MV-4-11 (cell line): Measurements from ENCODE around the gene FAM117A.

Experiments
- DNase-seq: peaks from one replicate; lab custom pipeline; 2025; lab: John Stamatoyannopoulos, UW

FAM117A gene

GRCh38 chr17:49763735-49764558 is at the start of gene FAM117A:
FAM117A (minus strand) TSS chr17:49764131; CDS start chr17:49764087, 44 bp downstream.
- DNase-seq = peak; percentile 100

DNA sequence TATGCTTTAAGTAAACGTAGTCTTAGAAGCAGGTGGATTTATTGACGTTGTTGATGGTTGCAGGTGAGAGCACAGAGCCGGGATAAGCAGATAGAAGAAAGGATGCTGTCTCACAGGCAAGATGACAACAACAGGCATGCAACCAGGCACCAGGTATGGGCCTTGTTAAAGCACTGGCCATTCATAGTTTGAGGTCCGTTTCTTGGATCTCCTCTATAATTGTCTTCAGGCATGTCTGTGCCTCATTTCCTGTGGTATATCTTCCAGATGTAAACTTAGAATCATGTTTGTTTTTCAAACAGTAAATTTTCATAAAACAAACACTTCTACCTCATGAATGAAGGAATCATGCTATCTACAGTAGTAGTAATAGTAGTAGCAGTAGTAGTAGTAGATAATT is 45.1 kb upstream of the FAM117A start:
- DNase-seq = no peak

DNA sequence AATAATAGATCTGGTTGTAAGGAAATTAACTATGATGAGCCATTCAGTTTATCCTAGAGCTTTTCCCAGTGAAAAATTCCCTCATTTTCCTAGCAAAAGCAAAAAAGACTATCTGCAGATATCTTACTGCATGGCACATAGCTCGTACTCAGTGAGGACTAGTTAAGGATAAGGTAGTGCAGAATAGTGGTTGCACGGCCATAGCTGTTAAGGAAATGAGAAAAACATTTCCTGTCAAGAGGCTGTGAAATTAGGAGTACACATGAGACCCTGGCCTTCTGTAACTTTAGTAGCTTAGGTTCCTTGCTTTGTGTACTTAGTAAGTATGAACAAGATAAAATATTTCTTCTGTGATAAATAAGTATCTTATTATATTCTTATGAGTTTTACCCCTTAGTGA is 34.8 kb upstream of the FAM117A start:
- no peak for DNase-seq

GRCh38 chr17:49798182-49798581 is 34.3 kb upstream of the FAM117A start:
- DNase-seq = peak; percentile 19

DNA sequence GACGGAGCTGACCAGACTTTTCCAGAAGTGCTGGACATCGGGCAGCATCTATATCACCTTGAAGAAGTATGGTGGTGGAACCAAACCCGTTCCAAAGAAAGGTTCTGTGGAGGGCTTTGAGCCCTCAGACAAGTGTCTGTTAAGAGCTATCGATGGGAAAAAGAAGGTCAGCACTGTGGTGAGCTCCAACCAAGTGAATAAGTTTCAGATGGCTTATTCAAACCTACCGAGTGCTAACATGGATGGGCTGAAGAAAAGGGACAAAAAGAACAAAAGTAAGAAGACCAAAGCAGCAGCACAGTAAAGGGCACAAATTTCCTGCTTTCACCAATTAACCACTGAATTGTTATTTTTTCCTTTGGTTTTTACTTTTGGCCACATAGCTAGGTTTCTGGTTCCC is 31.4 kb upstream of the FAM117A start:
- no peak for DNase-seq

DNA sequence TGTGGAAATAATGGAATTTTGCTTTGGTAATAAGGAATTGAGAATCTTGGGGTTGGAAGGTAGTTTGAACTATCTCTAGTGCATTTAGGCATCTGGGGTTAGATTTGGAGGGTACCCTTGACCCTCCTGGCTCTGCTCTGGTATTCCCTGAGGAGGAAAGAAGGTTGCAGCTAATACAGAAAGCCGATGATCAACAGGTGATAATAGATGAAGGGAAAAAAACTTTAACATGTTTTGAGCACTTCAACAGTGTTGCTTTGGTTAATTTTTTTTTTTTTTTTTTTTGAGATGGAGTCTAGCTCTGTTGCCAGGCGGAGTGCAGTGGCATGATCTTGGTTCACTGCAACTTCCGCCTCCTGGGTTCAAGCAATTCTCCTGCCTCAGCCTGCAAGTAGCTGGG is 29.4 kb upstream of the FAM117A start:
- DNase-seq = no peak

GRCh38 chr17:49789243-49789578 is 25.3 kb upstream of the FAM117A start:
- DNase-seq = no peak

DNA sequence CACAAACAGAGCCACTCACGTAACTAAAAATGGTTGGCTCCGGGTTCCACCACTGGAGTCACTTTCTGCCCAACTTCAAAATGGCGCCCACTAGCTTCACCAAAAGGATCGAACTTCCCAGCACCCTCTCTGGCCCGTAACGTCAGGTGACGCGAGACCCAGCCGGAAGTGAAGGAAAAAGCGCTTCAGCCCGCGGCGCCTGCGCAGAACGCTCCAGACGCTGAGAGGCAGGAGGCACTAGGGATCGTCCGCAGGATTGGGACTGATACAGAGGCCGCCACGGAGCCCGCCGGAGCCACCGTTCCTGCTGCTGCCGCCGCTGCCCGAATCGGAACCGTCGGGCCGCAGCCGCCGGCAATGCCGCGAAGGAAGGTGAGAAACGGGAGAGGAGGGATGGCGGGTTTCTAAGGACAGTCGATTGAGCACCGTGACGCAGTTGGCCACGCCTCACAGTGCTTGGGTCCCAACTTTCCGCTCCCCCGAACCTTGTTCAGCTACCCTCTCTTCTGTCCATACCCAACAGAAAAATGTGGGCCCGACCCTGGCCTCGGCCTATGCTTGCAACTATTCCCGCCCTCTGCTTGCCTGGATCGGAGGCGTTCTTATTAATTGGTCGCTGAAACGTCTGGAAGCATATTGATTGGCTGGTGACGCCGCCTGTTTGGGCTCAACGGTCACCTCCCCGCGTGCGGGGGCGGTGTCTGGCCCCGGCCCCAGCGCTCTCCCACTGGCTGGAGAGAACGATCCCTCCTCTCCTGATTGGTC is 24.7 kb upstream of the FAM117A start, which contains the start of gene KAT7:
Gene KAT7, plus strand, starts transcription at position 204 of the 765 bp plus-strand sequence. Its CDS starts 154 bp downstream, at position 358.
- peak; percentile 99 for DNase-seq

- DNase-seq = peak; percentile 95
Observed at GRCh38 chr17:49787884-49788477, 24.1 kb upstream of the FAM117A start.

DNA sequence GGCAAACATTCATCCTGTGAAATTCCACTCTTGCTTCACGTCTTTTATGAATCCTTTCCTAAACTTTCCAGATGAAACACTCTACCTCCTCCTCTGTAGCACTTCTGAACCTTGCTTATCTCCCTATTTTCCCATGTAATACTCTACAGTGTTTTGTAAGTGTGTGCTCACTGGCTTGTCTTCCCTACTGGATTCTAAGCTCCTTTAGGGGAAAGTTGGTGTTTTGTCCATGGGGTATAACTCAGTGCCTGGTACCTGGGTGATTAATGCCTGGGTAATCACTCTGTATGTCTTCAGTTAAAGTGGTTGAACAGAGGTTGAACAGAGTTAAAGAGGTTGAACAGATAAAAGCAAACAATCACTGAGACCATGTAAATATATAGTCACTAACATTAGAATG is 20.7 kb upstream of the FAM117A start:
- no peak for DNase-seq

DNA sequence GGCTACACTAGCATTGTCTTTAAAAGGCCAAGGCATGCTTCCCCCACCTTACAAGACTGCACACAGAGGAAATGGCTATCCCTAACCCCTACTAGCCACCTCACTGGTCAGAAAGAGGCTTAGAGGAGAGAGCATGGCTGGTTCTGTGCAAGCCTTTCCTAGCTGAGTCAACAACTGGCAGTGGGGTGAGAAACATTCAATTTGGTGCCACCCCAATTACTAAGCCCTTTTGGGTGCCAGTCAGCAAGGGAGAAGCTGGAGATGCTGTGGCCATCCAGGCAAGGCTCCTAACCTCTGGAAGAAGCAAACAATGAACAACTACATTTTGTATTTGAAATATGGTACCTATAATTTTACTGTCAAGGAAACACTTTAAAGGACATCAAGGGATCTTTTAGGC is 19.9 kb upstream of the FAM117A start:
- DNase-seq = no peak

GRCh38 chr17:49783071-49783715 is 19.3 kb upstream of the FAM117A start:
- DNase-seq = peak; percentile 7

DNA sequence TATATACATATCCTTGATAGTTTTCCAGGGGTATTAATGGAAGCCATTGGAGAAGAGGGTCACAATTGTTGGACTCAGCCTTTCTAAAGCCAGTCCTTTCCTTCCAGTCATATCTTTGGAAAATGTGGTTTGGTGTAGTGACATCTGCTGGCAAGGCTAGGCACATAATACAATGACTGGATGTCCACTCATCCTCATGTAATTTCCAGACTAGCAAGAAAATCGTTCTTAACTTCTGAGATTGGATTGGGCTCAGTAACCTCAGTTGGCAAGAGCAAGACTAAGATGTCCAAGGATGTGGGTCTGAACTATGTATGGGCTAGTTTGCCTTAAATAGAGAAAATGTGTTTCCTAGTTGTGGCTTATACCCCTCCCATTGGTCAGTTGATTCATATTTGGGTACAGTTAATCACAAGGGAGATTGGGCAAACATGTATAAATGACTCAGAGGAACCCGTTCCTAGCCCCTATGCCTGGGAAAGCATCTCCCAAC is 15.9 kb upstream of the FAM117A start:
- DNase-seq = peak; percentile 77

DNA sequence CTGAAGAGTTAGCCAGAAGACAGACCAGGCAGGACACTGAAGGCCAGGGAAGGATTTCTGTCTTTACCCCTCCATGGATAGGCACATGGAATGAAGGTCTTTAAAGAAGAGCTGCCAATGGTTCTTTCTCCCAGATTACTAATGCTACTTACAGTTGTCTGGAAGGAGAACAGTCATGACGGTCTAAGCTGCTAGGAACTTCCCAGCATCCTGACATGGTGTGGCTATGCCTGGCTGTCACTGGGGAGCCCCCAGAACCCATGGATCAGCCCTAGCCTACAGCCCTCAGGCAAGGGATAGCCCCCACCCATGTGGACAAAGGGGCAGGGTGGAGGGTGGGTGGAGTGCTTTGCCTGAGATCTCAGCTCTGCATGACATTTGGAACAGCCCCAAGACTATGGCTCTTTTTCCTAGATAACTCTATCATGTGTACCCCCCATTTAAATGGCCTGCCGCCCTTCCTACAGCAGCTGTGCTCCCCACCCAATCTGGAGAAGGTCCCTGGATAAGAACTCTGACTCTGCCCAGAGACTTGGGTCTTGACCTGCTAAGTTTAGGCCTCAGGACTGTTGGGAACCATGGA is 15.3 kb upstream of the FAM117A start:
- no peak for DNase-seq

DNA sequence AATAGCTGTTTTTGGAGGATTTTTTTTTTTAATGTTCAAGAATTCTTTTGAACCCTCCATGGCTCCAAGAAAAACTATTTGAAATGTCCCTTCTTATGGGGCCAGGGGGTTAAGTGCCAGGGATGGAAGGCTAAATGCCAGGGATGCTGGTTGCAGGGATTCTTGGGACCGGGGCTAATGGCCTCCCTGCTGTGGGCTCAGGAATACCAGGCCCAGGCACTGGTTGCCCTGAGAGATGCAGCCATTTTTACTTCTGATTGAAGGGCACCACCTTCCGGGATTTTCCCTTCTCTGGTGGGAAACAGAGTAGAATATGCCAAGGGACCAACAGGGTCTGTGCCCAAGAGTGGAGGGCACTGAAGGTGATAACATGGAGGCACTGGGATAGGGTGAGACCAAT is 13.6 kb upstream of the FAM117A start:
- DNase-seq = no peak

DNA sequence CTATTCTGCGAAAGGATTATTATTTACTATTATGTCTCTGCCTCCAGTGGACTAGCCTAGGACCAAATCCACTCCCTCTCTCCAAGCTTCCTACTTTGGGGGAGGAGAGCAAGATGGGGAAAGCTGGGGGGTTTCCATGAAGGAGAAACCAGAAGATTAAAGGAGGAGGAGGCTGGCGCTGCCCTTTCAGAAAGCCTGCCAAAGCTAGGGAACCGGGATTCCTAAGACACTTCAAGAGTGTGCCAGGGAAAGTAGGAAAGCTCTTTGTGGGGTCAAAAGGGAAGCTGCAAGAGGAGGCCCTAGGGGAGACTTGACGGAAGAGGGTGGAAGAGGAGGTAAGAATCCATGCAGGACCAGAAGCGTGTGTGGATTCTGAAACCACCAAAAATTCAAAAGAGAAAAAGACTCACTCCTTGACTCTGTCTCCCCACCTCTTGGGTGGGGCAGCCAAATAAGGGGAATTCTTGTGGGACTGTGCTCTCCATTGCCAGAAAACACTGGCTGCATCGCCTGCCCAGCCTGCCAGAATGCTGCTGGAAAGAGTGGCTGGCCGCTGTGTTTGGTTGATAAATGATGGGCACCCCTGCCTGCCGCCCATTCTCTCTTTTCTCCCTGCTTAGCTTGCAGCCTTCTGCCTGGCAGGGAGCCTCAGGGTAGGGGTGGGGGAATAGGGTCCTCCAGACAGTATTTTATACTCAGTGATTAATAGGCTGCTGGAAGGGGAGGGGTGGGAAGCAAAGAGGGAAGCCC is 12.8 kb upstream of the FAM117A start:
- DNase-seq = no peak

DNA sequence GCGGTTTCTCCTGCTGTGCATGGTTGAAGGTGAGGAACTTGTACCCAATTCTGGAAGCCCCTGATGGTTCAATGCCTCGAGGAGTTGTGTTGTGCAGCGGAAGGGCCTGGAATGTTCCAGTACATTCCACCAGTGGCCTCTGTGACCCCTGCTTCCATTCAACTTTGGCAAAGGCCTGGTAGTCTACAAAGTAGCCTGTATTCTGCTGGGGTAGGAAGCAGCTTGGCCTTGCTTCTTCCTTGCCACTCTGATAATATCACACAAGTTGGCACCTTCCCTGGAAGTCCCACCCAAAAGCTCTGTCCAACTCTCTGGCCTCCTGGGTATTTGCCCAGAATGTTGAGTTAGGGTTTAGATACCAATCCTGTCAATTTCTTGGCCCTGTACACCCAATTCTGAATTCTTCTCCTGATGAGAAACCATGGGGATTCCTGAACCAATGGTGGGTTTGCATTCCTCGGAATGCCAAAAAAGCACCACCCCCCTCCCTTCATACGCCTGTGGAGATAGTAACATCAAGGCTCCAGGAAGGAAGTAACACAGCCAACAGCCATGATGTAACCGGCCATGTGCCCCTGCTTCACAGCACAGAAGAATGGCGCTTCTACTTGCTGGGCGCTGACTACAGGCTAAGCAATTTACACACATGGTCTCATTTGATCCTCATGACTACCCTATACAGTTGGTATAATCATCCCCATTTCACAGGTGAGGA is 11.8 kb upstream of the FAM117A start:
- no peak for DNase-seq

DNA sequence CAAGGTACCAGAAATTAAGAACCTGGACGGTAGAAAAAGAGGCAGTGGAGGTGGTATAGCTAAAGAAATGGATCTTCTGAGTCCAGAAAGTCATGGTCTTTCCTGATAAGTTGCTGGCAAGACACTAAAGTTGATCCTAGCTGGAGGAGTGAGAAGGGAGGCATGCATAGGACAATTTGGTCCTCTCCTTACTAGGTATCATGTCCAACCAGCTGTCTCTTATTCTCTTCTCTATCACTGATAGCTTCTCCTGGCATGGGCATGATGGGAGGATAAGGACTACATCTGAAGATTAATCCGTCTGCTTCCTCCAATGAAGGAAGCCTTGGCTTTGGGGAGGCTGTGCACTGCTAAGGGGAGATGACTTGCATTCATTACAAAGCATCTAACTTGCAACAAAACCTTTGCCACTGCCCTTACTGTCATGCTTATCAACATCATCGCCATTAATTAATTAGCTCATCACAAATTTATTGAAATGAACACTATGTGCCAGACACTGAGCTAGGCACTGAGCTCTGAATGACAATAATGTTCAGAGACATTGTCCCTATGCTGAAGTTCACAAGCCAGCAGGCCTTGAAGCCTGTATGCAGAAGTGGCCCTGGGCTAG is 3.1 kb upstream of the FAM117A start:
- no peak for DNase-seq

- no peak for DNase-seq
Observed at GRCh38 chr17:49764559-49765180, 739 bp upstream of the FAM117A start.
